ENCODE data around the gene PMVK.
"Not testable (repeated sequence)": the region's sequence is repeated elsewhere in the genome, so short reads cannot be mapped to it uniquely, and the experiment has no call there.

The PMVK gene

DNA sequence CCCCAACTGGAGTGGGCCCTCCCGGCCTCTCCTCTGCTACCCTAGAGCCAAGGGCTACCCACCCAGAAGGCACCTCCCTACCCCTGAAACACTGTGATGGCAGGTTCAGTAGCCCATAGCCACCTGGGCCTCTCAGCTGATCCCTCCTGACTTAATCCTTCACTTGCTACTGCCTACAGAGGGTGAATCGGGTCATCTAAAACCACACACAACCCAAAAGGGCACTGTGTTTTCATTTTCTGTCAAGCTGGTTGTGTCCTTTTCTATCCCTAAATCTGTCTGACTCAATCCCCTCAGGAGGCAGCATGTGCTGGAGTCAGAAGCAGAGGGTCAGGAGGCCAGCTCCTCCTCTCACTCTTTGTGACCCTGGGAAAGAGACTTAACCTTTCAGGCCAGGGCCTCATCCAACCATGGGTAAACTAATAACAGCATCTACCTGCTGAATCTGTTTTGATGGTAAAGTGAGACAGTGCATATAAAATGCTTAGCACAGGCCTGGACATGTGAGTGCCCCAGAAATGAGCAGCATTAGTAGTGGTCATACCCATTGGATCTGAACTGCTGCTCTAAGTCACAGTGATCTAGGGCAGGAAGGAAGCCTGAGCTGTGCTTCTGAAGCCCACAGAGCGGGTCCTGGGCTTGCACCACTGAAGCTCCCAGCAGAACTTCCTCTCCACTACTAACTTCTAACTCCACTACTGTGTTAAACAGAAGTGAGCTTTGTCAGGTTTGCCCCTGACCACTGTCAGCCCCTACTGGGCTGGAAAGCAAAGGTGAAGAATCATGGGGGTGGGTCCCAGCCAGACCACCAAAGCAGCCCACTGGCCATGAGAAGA lies 11.0 kb downstream of the PMVK start:
- Mint-ChIP-seq H3K4me3 (no peak overlapping the region), H3K27ac (peak overlapping the region in 1 of 2 donors; percentile 90), H3K27me3 (no peaks in the 10 kb centered on the region), H3K9me3 (no peaks in the 10 kb centered on the region), H3K4me1 (peaks cover 12% of the 10 kb centered on the region)
- ATAC-seq (no peak), DNase-seq (no peak)

- ATAC-seq (no peak), DNase-seq (no peak)
- Mint-ChIP-seq H3K4me3 (no peak overlapping the region), H3K9me3 (no peaks in the 10 kb centered on the region), H3K27ac (no peak overlapping the region), H3K27me3 (no peaks in the 10 kb centered on the region), H3K4me1 (peaks cover 12% of the 10 kb centered on the region)
These were observed 12.8 kb downstream of the PMVK start for GRCh38 chr1:154923695-154924094.

DNA sequence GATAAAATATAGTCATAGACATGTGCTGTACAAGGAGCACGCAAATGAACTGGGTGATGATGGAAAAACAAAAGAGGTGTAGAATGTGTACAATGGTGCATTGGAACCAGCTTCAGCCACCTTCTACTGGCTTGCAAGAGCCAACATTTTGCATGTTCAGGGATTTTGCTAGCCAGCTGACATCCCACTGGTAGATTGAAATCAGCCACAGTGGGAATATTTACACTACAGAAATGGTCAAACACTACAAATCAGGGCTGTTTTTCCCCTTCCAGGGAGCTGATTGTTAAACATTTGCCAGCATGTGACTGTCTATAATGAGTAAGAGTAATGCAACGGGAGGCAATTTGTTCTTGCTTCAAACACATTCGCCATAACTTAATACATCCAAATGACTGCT lies 23.2 kb downstream of the PMVK start:
- Mint-ChIP-seq H3K27me3 (no peaks in the 10 kb centered on the region), H3K27ac (no peak overlapping the region), H3K4me1 (no peaks in the 10 kb centered on the region), H3K9me3 (no peaks in the 10 kb centered on the region), H3K4me3 (no peak overlapping the region)
- DNase-seq (no peak), ATAC-seq (no peak)

GRCh38 chr1:154912755-154913154 lies 23.8 kb downstream of the PMVK start:
- no peaks in the 10 kb centered on the region for H3K4me1 Mint-ChIP-seq
- no peak overlapping the region for H3K4me3 Mint-ChIP-seq
- no peak for ATAC-seq
- no peak overlapping the region for H3K27ac Mint-ChIP-seq
- no peaks in the 10 kb centered on the region for H3K27me3 Mint-ChIP-seq
- no peaks in the 10 kb centered on the region for H3K9me3 Mint-ChIP-seq
- DNase-seq = no peak

GRCh38 chr1:154911691-154912550 lies 24.6 kb downstream of the PMVK start:
- no peak overlapping the region for H3K4me3 Mint-ChIP-seq
- DNase-seq (no peak), ATAC-seq (no peak)
- no peaks in the 10 kb centered on the region for H3K27me3 Mint-ChIP-seq
- H3K4me1 Mint-ChIP-seq = no peaks in the 10 kb centered on the region
- no peak overlapping the region for H3K27ac Mint-ChIP-seq
- no peaks in the 10 kb centered on the region for H3K9me3 Mint-ChIP-seq

GRCh38 chr1:154910851-154911250 lies 25.7 kb downstream of the PMVK start:
- no peaks in the 10 kb centered on the region for H3K4me1 Mint-ChIP-seq

GRCh38 chr1:154908937-154909336 lies 27.6 kb downstream of the PMVK start:
- ATAC-seq (no peak), DNase-seq (no peak)
- no peaks in the 10 kb centered on the region for H3K9me3 Mint-ChIP-seq
- H3K27me3 Mint-ChIP-seq = no peaks in the 10 kb centered on the region
- H3K27ac Mint-ChIP-seq = no peak overlapping the region
- H3K4me3 Mint-ChIP-seq = no peak overlapping the region
- H3K4me1 Mint-ChIP-seq = no peaks in the 10 kb centered on the region

More at GRCh38 chr1:154910851-154911250, 25.7 kb downstream of the PMVK start:
- Mint-ChIP-seq H3K27ac (no peak overlapping the region), H3K27me3 (no peaks in the 10 kb centered on the region), H3K4me3 (no peak overlapping the region), H3K9me3 (no peaks in the 10 kb centered on the region)
- no peak for ATAC-seq
- no peak for DNase-seq

GRCh38 chr1:154908129-154908528 lies 28.4 kb downstream of the PMVK start:
- not testable (repeated sequence) for H3K4me1 Mint-ChIP-seq

DNA sequence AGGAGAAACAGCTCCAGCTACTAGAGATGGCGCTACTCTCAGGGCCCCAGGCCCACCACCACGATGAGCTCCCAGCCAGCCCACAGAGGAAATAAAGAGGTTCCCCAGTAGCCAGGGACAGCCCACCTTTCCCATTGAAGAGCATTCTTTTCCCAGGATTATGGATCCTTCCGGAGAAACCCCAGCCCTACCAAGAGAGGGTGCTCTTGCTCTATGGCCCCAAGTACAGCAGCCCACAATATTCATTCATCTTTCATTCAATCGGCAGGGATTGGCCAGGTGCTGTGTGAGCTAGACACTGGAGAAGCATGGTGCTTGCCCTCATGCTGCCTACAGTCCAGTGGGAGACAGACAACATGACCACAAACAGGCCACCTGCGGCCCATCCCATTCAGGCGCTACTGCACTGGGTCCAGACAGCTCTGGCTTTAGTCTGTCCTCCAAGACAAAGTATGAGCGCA lies 29.9 kb downstream of the PMVK start:
- no peaks in the 10 kb centered on the region for H3K9me3 Mint-ChIP-seq
- no peaks in the 10 kb centered on the region for H3K27me3 Mint-ChIP-seq
- no peaks in the 10 kb centered on the region for H3K4me1 Mint-ChIP-seq
- DNase-seq = no peak
- H3K4me3 Mint-ChIP-seq = no peak overlapping the region
- ATAC-seq = no peak
- no peak overlapping the region for H3K27ac Mint-ChIP-seq

More at GRCh38 chr1:154908129-154908528, 28.4 kb downstream of the PMVK start:
- not testable (repeated sequence) for ATAC-seq, H3K27ac Mint-ChIP-seq, H3K27me3 Mint-ChIP-seq, H3K9me3 Mint-ChIP-seq, H3K4me3 Mint-ChIP-seq, DNase-seq

DNA sequence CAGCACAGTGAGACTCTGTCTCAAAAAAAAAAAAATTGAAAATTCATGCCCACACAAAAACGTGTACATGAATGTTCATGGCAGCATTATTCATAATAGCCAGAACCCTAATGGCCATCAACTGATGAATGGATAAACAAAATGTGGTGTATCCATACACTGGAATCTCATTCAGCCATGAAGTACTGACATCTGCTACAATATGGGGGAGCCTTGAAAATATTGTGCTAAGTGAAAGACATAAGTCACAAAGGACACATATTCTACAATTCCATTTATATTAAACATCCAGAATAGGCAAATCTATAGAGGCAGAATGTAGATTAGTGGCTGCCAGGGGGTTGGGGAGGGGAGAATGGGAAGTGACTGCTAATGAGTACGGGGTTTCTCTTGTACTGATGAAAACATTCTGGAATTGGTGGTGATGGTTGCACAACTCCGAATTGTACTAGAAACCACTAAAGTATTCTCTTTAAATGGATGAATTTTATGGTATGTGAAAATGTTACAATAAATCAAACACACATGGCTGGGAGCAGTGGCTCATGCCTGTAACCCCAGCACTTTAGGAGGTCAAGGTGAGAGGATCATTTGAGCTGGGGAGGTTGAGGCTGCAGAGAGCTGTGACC lies 33.5 kb downstream of the PMVK start:
- H3K27me3 Mint-ChIP-seq = no peaks in the 10 kb centered on the region
- ATAC-seq = no peak
- peak overlapping the region in 1 of 2 donors; percentile 15 for H3K27ac Mint-ChIP-seq
- H3K4me3 Mint-ChIP-seq = no peak overlapping the region
- no peak for DNase-seq
- no peaks in the 10 kb centered on the region for H3K9me3 Mint-ChIP-seq
- H3K4me1 Mint-ChIP-seq = no peaks in the 10 kb centered on the region

- ATAC-seq (no peak), DNase-seq (no peak)
- Mint-ChIP-seq H3K4me1 (no peaks in the 10 kb centered on the region), H3K4me3 (no peak overlapping the region), H3K27ac (no peak overlapping the region), H3K27me3 (no peaks in the 10 kb centered on the region), H3K9me3 (no peaks in the 10 kb centered on the region)
These were observed 34.9 kb downstream of the PMVK start for GRCh38 chr1:154901591-154901990.

DNA sequence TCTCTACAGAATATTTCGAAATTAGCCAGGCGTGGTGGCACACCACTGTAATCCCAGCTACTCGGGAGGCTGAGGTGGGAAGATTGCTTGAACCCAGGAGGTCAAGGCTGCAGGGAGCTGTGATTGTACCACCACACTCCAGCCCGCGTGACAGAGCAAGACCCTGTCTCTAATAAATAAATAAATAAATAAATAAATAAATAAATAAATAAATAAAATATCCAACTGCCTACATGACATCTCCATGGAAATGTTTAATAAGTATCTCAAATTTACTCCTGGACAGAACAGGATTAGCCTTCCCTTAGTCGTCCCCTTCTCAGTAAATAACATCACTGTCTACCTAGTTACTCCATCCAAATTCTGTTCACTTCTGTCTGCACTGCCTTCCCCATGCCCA lies 37.5 kb downstream of the PMVK start:
- peaks cover 10% of the 10 kb centered on the region for H3K27me3 Mint-ChIP-seq
- DNase-seq (no peak), ATAC-seq (no peak)
- no peaks in the 10 kb centered on the region for H3K9me3 Mint-ChIP-seq
- no peaks in the 10 kb centered on the region for H3K4me1 Mint-ChIP-seq
- H3K4me3 Mint-ChIP-seq = no peak overlapping the region
- no peak overlapping the region for H3K27ac Mint-ChIP-seq

- Mint-ChIP-seq H3K27ac (peak overlapping the region; percentile 12 to 50), H3K4me1 (no peaks in the 10 kb centered on the region), H3K4me3 (no peak overlapping the region), H3K9me3 (no peaks in the 10 kb centered on the region), H3K27me3 (peaks cover 10% of the 10 kb centered on the region)
- no peak for DNase-seq
- no peak for ATAC-seq
These were observed 39.7 kb downstream of the PMVK start for GRCh38 chr1:154896771-154897286.

- Mint-ChIP-seq H3K27ac (peak overlapping the region in 1 of 2 donors; percentile 44), H3K9me3 (no peaks in the 10 kb centered on the region), H3K4me3 (no peak overlapping the region), H3K27me3 (peaks cover 10% of the 10 kb centered on the region), H3K4me1 (no peaks in the 10 kb centered on the region)
- ATAC-seq (no peak), DNase-seq (no peak)
These were observed 40.7 kb downstream of the PMVK start for GRCh38 chr1:154895798-154896197.

DNA sequence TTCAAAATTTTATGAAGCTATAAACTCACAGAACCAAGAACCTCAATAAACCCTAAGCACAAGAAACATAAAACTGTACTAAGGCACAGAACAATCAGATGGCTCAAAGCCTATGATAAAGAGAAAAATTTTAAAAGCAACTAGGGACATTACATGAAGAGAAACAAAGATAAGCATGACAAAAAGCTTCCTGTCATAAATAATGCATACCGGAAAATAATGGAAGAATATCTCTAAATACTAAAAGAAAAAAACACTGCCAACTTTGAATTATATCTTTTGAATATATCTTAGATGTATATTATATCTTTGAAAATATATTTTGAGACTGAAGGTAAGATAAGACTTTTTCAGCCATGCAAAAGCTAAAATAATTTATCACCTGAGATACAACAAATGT lies 45.1 kb downstream of the PMVK start:
- Mint-ChIP-seq H3K4me3 (no peak overlapping the region), H3K27ac (no peak overlapping the region), H3K27me3 (peaks cover 16% of the 10 kb centered on the region), H3K4me1 (peaks cover 9% of the 10 kb centered on the region), H3K9me3 (peaks cover 0 to 4% of the 10 kb centered on the region in 2 donors)
- no peak for ATAC-seq
- no peak for DNase-seq

All from stimulated activated naive CD8-positive, alpha-beta T cell treated with anti-CD3 and anti-CD28 coated beads, Interleukin-15, amount 100 ng/mL, for 72 hours (primary cell).